HG03039 (cell line): ENCODE results near the gene UMODL1.

Experiments
- ATAC-seq: cut with Tn5 transposase; IDR thresholded peaks from one replicate; pipeline ENCODE4 v1.9.1; 2021; ENCODE audit warnings: mild to moderate bottlenecking, moderate library complexity; ENCODE audit not compliant: unreplicated experiment

Gene UMODL1

GRCh38 chr21:42145569-42146272, 74.6 kb downstream of the UMODL1 start:
- ATAC-seq, result no peak

- ATAC-seq, result no peak
Observed at GRCh38 chr21:42146273-42146805, 75.2 kb downstream of the UMODL1 start.

GRCh38 chr21:42146821-42147220, 75.7 kb downstream of the UMODL1 start:
- no peak for ATAC-seq

- no peak for ATAC-seq
Observed at GRCh38 chr21:42147386-42148020, 76.4 kb downstream of the UMODL1 start.

- no peak for ATAC-seq
Observed at GRCh38 chr21:42148097-42148496, 77.0 kb downstream of the UMODL1 start.

DNA sequence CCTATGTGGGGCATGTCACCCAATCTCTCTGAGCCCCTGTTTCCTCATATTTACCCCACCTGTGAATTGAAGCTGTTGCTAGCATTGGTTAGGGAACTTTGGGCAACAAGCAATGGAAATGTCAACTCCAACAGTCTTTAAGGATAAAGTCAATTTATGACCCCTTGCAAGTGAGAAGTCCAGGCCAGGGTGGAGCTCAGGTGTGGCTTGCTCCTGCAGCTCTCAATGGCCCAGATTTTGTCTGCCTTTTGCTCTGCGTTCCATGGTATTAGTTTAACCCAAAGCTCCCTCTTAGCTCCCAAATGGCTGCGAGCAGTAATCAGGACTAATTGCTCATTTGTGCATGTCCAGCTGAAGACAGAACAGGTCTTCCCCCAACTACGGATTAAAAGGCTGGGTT, 77.5 kb downstream of the UMODL1 start:
- ATAC-seq, result no peak

GRCh38 chr21:42149656-42150473, 78.7 kb downstream of the UMODL1 start:
- ATAC-seq, result no peak

- ATAC-seq, result no peak
Observed at GRCh38 chr21:42150474-42151085, 79.5 kb downstream of the UMODL1 start.

DNA sequence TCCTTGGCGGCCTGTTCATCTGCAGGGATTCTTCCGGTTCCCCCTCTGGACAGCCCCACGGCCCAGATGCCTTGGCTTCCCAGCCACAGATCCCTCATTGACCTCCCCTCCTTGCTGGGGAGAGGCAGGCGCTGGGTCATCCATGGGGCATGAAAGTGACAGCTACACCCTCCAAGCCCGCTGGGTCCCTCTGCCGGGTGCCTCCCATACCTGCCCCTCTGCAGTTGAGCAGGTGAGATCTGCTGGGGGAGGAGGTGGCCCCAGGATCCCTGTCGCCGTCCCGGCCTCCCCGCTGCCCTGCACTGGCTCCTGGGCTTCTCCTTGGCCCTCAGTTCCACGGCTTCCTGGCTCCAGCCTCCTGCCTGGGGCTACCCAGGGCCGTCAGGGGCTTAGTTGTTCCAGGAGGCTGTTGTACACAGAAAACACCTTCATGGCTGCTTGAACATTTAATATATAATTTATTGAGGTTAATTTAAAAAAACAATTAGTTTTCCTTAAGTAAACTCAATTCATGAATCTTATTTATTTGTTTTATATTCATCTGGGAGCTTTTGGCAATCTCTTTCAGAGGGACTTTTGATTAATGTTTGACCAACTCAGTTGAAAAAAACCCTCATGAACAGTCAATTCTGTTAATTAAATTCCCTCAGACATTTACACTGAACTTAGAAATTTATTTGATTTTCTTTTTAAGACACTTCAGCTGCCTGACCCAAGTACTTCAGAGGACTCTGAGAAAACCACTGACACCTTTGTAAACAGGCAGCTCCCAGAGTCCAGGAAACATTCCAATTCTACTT, 80.2 kb downstream of the UMODL1 start:
- ATAC-seq, result no peak

- no peak for ATAC-seq
Observed at GRCh38 chr21:42151948-42152220, 80.8 kb downstream of the UMODL1 start.

DNA sequence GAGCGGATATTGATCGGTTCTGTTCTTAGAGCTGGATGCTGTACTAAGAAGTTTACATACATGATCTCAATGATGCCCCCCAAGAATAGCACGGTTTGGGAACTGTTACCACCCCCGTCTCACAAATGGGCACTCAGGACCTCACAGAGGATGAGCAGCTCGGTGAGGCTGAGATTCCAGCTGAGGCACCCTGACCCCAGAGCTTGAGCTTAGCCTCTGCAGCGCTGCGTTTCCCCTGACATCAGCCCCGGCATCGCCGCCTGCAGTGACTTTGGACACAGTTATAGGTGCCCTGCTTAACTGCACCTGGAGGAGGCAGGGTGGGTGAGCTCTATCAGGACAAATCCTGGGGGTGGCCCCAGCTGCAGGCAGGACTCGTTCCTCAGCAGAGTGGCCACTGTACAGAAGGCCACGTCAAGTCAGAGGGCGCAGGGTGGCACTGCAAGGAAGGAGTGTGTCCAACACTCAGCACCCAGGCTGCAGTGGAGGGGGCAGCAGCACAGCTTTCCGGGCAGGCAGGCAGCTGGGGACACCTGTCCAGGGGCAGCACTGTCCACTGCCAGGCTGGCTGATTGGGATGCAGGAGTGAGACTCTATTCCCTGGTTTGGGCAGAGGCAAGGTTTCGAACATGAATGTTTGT, 82.0 kb downstream of the UMODL1 start:
- no peak for ATAC-seq

- no peak for ATAC-seq
Observed at GRCh38 chr21:42153746-42154145, 82.6 kb downstream of the UMODL1 start.

DNA sequence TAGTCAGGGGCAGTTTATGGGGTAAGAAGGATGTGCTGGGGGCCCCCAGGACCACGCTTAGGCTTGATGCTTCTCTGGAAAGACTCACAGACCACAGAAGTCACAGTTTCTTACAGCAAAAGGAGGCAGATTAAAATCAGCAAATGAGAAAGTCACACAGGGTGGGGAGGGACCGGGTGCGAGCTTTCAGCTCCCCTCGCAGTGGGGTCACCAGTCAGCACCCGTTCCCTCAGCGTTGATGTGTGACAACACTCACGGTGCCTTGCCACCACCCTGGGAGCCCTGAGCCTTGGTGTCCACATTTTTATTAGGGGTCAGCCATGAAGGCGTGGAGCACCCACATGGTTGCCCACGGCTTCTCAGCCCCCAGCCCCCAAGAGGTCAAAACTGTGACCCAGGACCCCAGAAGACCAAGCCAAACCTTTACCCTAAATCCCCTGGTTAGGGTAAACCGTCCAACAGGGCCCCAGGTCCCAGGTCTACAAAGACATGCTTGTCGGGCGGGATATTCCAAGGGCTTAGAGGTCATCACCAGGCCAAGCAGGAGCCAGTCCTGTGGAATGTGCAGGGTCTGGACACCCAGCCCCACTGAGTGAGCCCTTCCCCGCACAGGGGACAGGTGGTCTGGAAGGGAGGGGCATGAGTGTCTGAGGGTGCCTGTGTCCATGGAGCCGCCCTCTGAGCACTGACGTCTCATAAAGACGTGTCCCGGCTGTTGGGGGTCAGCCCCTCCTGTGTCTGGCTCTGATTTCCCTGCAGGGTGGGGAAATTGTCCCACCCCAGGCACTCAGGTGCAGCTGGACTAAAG, 83.3 kb downstream of the UMODL1 start:
- no peak for ATAC-seq

DNA sequence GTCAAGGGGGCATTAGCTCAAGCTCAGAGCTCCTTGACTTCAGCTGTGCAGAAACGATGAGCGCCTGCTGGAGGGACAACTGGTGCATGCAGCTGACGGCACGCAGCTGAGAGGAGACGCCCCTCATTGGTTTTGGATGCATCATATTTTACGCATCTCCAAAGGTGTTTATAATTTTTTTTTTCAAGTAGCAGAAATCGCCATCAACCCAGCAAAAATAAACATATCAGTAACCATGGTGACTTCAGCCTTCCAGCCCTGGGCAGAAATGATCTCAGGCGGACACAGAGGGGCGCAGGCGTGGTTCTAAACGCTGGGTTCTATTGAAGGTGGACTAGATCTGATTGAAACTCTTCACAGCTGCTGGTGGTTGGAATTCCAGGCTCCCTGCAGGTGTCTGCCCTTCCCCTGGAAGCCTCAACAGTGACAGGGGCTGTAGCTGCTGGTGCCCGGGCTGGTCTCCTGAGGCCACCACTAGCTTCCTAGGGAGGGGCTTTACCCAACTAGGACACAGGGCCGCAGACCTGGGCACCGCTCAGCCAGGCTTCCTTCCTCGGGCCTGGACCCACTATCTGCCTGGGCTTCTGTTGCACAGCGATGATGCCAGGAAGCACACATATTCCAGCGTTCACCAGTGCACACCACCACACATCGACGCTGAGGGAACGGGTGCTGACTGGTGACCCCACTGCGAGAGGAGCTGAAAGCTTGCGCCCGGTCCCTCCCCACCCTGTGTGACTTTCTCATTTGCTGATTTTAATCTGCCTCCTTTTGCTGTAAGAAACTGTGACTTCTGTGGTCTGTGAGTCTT, 84.1 kb downstream of the UMODL1 start:
- no peak for ATAC-seq

GRCh38 chr21:42156690-42157605, 85.8 kb downstream of the UMODL1 start:
- ATAC-seq, result no peak

GRCh38 chr21:42157606-42158310, 86.6 kb downstream of the UMODL1 start:
- no peak for ATAC-seq

DNA sequence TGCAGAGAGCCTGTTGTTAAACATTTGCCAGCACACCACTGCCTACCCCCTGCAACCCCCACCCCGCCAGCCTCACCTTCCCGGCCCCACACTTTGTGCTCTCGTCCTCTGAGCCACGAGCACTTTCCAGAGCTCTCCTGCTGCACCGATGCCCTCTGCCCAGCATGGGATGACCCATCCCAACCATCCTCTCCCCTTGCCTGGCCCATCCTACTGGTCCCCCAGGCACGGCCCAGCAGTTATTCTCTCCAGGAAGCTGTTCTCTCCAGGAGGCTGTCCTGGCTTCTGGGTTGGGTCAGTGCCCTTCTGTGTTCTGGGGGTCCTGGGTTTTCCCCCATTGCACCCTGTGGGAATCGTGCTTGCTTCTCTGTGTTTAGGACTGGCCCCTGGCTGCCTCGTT, 87.7 kb downstream of the UMODL1 start:
- ATAC-seq, result no peak
